ENCODE measurements around the gene BAG1.

BAG1 gene

DNA sequence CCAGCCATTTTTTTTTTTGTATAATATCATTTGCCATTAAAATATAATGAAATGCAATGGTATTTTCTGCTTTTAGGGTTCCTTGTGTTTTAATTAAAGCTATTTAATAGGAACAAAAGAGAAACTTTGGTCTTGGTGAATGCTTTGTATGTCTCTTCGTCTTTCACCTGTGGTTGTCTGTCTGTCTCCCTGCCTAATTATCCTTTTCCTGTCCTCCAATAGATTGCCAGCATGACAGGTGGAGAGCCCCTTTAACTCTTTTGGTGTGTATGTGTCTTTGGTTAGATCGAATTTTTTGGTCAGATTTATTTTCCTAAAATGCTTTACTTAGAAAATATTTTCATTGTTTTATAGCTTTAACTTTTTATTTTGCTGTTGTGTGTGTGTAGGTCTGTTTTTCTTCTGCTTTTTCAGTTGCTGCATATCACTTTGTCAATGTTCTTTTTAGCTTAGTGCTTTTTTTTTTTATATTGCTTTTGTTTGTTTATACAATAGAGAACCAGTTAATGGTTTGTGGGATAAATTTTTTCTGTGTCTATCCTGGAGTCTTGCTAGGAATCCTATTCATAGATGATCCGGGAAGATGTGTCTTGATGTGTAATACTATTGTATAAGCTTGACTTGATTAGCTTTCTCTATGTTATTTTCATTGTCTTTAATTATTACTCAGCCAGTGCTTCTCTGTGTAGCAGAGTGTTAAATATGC is 8.9 kb upstream of the BAG1 start:
- no peak for DNase-seq

DNA sequence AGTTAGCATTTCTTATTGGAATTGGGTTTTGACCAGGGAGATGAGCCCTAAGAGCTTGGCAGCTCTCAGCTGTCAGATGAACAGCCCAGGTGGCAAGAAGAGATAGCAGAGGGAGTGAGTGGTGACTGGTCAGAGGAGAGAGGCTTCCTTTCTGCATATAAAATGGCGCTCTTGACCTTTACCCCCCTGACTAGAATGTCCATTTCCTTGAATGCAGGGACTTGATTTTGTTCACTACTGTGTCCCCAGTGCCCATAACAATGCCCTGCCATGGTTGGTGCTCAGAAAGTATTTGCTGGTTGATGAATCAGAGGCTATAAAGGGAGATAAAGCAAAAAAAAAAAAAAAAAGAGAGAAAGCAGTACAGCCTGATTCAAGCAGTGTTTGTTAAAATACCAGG is 7.6 kb upstream of the BAG1 start:
- DNase-seq, result no peak

DNA sequence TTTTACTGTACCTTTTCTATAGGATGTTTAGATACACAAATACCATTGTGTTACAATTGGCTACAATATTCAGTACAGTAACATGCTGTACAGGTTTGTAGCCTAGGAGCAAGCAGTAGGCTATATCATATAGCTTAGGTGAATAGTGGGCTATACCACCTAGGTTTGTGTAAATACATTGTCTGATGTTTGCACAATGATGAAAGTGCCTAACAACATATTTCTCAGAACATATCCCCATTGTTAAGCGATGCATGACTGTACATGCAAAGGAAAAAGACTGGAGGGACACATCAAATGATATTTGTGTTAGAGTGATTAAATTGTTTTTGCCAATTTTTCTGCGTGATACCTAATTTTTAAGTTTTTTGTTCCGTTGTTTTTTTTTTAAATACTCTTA is 5.6 kb upstream of the BAG1 start:
- no peak for DNase-seq

DNA sequence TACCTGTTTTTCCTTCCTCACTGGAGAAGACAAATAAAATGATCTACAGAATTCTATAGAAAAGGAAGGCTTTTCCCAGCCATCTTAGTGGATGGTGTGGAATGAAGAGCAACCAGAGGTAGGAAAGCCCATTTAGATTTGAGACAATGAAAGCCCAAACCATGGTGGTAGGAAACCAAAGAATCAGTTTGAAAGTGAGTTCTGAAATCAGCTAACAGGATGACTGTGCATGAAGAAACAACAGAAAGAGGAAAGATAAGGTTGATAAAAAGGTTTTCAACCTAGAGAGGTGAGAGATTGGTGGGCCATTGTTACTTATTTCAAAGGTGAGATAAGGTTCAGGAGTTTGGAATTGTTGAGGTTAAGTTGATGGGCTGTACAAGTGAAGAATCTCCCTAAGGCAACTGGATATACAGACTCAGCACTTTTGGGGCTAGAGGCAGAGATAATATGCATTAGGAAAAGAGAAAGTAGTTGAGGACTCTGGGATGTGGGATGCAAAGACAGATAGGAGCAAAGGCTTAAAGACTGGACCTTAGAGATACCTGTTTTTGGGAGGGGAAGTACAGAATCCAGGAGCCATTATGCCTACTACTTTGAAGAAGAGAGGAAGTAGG is 2.8 kb upstream of the BAG1 start:
- DNase-seq, result no peak

DNA sequence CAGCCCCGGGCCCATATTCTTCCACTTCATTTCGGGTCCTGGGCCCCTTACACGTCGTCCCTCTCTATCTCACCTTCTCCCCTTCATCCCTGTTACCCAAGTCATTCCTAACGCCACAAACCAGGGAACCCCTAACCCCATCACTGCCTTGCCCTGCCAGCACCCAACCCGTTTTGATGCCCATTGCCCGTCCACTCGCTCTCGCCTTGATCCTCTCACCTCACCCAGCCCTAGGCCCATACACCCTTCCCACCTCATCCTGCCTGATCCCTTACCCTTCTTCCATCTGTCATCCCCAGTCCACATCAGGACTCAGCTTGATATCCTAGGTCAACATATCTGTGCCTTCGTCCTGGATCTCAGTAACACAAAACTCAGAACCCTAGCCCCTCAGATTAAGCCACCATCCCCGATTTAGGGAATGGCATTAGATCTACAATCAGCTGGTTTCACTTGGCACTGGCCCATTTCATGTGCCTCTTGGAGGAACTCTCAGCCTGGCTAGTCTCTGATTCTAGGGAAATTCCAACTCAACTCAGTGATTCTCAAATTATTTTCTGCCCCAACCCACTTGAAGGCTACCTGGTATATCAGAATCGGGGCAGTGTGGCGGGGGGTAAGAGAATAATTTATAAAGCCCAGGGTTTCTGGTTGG is 830 bp upstream of the BAG1 start:
- DNase-seq, result no peak

DNA sequence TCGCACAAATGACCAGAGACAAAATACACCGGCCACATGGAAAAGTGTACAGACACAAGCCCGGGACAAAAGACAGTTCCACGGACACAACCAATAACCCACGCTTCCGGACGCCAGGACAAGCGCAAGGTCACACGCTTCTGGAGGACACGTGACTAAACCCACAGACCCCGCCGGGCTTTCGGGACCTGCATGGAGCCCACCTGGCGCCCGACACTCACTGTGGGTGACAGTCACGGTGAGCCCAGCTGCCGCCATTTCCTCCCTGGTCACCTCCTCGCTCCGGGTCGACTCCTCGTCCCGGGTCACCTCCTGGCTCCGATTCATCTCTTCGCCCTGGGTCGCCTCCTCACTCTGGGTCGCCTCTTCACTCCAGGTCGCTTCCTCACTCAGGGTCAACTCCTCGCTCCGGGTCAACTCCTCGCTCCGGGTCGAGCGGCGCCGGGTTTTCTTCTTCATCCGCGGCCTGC is 470 bp downstream of the BAG1 start:
- DNase-seq, result peak; percentile 26

DNA sequence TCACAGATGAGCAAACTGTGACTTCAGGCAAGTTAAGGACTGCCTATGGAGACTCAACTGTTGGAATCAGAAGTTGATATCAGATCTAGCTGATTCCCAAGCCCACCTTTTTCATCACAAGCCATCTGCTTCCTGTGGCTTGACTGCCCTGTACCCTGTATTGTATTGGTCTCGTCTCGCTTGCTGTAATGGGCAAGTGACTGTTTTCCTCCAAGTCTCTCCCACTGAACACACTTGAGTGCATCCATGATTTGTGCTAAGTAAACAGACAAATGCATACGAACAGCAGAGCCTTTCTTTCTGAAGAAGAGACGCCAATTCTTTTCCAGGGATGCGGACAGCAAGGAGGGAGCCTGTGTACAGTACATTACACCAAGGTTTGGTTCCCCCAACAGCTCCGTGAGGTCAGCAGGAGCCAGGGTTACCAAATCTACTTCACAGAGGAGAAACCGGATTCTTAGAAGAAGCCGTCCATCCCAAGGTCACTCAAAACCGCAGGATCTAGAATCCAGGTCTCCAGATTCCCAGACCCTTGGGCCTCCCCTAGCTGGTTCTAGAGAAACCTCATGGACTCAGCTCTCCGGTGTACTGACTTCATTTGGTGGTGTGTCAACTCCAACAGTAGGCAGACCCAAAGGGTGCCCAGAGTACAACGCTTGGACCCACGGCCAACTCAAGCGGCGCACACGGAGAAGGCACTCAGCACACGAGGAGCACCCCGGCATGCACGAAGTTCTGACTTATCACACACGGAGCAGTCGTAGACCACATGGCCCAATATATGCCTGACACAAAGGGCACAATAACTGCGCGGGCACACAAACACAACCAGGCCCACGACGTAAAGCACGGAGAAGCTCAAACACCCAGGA is 1.1 kb downstream of the BAG1 start:
- peak; percentile 8 for DNase-seq

DNA sequence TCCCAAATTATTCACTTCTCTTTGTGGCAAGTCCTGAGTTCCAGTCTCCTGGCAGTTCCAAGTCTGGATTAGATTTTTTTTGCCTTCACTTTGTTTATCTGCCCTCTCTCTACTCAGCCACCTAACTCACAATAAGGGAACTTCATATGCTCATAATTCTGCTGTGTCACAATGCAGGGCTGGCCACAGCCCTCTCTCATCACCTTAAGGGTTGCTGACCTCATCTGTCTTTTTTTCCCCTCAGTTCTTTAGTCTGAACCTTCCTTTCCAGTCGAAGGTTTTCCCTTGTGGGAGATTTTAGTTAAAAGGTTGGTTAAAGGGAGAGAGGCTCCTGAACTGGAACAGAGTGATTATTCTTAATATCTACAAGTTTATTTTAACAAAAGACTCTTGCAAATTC is 4.1 kb downstream of the BAG1 start:
- no peak for DNase-seq

DNA sequence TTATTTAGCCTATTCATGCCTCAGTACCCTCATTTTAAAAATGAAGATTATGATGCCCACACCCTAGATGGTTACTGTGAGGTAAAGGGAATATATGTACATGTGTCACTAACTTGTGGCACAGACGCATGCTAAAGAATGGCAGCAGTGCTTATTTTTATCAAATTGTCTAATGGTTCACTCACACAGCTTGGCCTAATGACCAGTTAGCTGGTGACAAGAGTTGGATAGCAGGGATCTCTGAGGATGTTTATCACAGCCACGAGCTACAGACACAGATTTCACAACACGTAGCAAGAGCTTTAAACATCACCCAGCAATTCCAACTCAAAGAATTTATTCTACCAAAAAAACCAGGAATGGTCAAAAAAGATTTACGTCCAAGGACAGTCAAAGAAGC is 7.2 kb downstream of the BAG1 start:
- no peak for DNase-seq

DNA sequence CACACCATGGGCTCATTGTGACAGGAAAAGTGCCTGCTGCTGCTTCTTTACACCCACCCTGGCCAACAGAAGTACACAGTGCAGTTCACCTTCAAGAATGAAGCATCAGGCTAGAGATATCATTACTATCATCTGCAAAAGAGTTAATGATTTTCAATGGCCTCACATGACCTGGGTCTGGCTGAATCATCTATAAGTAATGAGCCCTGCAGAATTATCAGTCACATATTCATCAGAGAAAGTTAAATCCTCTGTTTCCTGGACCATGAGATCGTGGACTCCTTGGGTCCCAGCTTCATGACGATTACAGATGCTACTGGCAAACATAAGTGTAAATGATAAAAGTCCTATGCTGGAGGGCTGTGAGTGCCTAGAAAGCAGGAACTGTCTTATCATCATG is 8.3 kb downstream of the BAG1 start:
- no peak for DNase-seq

DNA sequence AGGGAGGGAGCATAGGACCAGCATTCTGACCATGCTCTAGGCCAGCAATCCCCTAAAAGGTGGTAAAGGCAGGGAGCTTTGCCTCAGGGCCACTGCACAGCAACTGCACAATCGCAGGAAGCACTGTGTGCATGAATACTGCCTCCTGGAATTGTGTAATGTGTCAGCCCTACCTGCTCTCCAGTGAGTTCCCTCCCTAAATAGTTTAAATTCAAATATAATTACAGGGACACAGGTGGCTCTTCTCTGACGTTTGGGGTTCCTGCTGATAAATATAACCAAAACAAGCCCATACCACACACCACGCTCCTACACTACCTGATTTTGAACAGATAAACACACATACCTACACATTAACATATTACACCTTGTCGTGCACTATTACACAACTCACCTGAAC is 9.0 kb downstream of the BAG1 start:
- no peak for DNase-seq

DNA sequence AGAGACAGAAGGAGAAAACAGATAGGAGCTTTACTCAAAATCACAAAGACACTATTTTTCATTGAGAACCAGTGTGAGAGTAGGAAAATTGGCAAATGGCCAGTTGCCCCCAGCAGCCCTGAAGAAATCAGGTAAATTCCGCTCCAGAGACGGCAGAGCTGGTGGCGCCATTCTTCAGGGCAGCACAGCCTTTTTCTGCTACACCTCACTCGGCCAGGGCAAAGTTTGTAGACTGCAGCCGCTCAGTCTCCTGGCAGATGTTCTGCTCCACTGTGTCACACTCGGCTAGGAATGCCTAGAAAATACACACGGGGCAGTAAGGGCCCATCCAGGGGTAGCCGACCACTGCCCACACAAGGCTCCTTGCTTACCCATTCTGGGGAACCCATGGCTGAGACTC is 9.5 kb downstream of the BAG1 start:
- DNase-seq, result no peak

DNA sequence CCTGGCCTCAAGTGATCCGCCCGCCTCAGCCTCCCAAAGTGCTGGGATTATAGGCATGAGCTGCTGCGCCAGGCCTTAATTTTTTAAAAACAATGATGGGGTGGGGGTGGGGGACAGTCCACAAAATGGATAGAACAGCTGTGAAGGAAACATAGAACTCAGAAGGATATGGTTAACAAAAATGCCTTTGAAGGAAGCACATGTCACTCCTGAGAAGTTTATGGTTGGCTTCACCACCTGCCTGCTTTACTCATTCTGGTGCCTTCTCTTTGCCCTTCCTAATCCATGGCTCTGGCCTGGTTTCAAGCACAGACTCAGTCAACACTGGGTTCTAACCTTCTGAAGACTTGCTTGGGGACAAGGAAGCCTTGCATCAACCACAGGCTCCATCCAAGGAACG is 10.3 kb downstream of the BAG1 start:
- DNase-seq, result no peak

DNA sequence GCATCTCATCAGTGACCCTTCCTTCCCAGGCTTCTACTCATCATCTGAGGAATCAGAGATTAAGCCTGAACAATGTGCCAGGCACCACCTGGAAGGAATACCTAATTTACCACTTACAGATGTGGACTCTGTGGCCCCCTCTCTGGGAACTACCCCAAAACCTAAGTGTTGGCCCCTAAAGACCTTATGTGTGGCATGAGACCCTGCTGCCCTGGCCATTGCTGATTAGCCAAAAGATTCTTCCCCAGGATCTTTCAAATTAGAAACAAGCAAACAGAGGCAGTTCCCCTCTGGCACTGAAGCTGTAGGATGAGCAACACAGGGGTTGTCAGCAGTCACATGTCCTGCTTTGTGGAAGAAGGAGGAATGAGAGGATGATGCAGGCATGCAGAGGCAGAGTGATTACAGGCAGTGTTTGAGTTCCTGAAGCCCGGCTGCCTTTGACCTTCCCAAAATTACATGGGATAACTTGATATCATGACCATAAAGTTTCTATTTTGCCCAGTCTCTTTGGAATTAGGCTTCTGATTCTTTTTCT is 14.0 kb downstream of the BAG1 start:
- DNase-seq, result no peak

DNA sequence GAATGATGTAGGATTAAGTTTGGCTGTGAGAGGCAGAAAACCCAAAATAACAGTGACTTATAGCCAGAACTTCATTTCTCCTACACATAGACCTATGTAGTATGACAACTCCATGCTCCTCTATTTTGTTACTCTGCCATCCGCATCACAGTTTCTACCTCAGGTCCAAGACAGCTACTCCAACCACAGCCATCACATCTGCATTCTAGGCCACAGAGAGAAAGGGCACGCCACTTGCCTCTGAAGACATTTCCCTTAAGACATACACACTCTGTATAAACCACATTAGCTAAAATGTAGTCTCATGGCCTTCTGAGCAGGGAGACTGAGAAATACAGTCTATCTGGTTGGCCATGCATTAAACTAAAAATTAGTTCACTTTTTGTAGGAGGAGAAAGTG is 14.5 kb downstream of the BAG1 start:
- DNase-seq, result no peak

DNA sequence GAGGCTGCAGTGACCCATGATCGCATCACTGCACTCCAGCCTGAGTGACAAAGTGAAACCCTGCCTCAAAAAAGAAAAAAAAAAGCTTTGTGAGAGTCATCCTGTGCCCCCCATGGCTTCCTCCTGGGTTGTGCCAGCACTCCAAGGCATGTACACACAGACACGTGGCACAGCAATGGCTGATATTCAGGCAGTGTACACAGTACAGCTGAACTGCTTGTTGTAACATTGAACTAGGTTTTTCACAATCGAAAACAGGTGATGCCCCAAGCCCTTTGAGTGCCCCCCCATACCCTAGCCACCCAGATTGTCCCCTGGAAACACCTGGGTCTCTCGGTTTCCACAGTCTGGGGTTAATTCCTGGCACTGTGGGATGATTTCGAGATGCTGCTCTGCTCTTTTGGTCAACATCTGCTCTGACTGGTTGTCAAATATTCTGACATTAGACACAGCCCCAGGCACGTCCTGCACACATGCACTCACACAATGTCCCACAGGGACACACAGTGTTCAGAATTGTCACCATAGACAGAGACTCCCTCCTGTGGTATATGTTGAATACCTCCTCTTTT is 15.3 kb downstream of the BAG1 start:
- no peak for DNase-seq

DNA sequence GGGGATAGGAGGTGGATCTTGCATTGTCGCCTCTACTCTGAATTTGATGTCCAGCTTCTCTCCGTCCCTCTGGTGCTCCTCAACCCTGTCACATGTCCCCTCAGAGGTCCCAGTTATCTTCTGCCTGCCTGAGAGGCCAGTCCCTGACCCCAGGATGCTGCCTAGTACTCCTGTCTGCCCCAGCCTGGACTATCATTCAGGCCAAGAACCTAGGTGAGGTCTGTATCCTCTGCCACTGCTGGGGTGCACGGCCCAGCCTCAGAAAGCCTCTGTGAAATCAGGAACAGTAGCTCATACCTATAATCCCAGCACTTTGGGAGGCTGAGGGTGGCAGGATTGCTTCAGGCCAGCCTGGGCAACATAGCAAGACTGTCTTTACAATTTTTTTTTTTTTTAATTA is 15.9 kb downstream of the BAG1 start:
- no peak for DNase-seq

DNA sequence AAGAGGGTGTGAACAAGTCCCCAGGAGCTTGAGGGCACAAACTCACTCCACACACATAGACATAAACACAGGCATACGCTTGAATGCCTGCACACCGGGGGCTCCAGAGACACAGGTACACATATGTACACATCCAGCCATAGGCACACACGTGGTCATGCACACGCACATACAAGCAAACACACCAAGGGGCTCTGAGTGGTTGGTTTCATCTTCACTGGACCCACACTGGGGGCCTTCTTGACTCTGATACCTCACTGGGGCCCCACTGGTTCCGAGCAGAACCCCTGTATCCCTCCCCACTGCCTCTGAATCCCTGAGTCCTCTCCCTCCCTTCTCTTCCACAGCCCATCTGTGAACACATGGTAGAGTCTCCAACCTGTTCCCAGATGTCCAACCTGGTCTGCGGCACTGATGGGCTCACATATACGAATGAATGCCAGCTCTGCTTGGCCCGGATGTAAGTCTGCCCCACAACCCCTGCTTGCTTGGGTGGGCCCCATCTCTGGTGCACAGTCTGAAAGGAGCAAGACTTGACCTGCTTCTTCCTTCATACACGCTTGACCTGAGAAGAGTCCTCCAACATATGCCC is 18.1 kb downstream of the BAG1 start:
- DNase-seq, result no peak

DNA sequence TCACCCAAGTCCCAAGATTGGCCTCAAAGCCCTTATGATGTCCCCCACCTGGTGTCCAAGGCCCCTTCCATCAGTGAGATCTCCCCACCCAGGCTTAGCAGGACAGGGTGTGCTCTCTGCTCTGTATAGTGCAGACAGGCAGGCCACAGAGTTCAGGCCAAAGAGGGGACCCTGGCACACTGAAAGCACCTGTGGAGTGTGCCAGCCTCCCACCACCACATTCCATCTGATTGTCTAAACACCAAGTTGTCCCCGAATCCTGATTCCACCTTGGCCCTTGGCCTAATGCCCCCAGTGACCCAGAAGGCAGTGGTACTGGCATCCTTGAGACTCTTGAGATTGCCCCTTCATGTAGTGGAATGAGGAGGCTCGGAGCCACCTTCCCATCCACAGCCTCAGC is 19.2 kb downstream of the BAG1 start:
- no peak for DNase-seq

DNA sequence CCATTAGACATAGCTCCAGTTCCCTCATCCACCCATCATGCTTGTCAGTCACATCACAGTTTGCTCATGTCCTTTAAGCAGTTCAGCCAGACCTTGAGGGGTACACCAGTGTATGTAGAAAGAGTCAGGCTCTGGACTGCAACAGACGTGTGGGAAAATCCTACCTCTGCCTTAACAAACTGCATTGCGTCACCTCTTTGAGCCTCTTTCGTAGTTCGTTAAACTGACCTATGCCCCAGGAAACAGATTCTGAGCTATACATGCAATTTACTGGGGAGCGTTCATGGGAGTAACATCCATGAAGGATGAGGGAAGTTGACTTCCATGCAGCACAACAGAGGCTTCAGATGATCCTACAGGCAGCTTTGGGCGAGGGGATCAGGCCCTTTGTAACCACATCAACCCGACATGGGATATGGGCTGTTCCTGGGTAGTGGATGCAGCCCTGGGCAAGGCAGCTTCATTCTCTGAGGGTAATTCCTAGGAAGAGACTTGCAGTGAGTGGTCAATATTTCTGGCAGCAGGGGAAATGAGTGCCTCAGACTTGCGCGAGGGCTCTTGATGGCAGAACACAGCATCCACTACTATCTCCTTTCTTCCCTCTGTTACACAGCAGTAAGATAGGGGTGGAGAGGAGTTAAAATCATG is 20.2 kb downstream of the BAG1 start:
- no peak for DNase-seq

DNA sequence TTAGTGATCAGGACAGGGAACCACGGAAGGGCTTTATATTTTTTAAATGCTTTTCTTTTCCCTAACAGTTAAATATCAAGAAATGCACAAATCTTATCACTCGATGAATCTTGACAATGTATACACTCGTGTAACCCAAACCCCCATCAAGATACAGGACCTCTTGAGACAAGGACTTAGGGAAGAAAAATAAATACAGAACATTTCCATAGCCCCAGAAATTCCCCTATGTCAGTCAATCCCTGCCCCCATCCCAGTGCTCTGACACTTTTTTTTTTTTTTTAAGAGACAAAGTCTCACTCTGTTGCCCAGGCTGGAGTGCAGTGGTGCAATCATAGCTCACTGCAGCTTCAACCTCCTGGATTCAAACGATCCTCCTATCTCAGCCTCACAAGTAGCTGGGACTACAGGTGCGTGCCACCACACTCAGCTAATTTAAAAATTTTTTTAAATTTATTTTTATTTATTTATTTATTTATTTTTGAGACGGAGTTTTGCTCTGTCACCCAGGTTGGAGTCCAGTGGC is 21.8 kb downstream of the BAG1 start:
- DNase-seq, result no peak

DNA sequence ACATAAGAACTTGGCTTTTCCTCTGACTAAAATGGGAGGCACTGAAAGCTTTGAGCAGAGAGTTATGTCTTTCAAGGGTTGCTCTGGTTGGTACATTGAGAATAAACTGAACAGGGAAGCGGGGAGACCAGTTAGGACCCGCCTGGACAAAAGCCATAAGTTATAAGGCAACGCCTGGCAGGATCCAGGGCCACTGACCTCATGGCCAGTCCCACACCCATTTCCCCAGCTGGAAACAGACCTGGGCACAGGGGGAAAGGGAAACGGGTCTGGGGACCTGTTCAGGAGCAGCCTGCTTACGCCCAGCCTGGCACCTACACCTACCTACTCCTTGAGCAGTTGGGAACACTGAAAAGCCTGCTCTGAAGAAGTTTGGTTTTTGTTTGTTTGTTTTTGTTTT is 23.2 kb downstream of the BAG1 start:
- no peak for DNase-seq
